NCI-H146 treated with DMSO at 0.1 percent for 48 hours (cell line): ENCODE data around the gene PCDHGA4.
A peak's percentile ranks its signal among the peaks of the same experiment; 100 is the strongest.
"Not testable (repeated sequence)": the region's sequence is repeated elsewhere in the genome, so short reads cannot be mapped to it uniquely, and the experiment has no call there.

Experiments used
- DNase-seq: peaks from one replicate; lab custom pipeline; 2025; ENCODE audit not compliant: unreplicated experiment; lab: John Stamatoyannopoulos, UW

Gene PCDHGA4

GRCh38 chr5:141346017-141346416, 8.8 kb upstream of the PCDHGA4 start:
- DNase-seq = not testable (repeated sequence)

GRCh38 chr5:141349917-141350619, 4.8 kb upstream of the PCDHGA4 start, which contains the start of gene PCDHGB1:
PCDHGB1 (plus strand) TSS chr5:141350099; CDS start chr5:141350261, 162 bp downstream.
- DNase-seq = peak; percentile 50

- DNase-seq = no peak
Measured at GRCh38 chr5:141351591-141351990, 3.2 kb upstream of the PCDHGA4 start.

GRCh38 chr5:141355641-141356040, 820 bp downstream of the PCDHGA4 start:
- DNase-seq = no peak

- no peak for DNase-seq
Measured at GRCh38 chr5:141356133-141356532, 1.3 kb downstream of the PCDHGA4 start.

DNA sequence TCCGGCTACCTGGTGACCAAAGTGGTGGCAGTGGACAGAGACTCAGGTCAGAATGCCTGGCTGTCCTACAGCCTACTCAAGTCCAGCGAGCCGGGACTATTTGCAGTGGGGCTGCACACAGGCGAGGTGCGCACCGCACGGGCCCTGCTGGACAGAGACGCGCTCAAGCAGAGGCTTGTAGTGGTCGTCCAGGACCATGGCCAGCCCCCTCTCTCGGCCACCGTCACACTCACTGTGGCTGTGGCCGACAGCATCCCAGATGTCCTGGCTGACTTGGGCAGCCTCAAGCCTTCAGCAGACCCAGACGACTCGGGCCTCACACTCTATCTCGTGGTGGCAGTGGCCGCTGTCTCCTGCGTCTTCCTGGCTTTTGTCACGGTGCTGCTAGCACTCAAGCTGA, 2.1 kb downstream of the PCDHGA4 start:
- DNase-seq = no peak

GRCh38 chr5:141359790-141360426, 5.1 kb downstream of the PCDHGA4 start, which contains the start of gene PCDHGB2:
PCDHGB2 (plus strand) TSS chr5:141359994; CDS start chr5:141360136, 142 bp downstream.
- DNase-seq = no peak

DNA sequence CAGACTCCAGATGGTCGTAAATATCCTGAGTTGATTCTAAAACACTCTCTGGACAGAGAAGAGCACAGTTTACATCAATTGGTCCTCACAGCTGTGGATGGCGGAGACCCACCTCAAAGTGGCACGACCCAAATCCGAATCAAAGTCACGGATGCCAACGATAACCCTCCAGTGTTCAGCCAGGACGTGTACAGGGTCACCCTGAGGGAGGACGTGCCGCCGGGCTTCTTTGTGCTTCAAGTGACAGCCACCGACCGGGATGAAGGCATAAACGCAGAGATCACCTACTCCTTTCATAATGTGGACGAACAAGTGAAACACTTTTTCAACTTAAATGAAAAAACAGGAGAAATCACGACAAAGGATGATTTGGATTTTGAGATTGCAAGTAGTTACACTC, 5.9 kb downstream of the PCDHGA4 start:
- DNase-seq = no peak

DNA sequence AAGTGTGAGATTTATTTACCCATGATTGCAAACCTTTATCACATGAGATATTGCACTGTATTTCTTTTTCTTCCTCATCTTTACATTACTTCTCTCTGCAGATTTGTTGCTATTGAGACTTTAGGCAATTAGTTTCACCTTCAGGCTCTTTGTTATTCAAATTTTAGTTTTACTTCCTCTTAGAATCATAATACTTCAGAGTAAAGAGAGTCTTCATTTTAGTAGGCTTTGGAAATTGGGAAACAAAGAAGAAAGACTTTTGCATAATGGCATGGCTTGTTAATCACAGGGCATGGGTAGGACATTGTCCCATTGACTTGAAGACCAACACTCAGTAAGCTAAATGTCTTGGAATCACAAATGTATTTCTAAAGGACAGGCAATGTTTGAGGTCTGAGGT, 7.9 kb downstream of the PCDHGA4 start:
- DNase-seq = no peak

DNA sequence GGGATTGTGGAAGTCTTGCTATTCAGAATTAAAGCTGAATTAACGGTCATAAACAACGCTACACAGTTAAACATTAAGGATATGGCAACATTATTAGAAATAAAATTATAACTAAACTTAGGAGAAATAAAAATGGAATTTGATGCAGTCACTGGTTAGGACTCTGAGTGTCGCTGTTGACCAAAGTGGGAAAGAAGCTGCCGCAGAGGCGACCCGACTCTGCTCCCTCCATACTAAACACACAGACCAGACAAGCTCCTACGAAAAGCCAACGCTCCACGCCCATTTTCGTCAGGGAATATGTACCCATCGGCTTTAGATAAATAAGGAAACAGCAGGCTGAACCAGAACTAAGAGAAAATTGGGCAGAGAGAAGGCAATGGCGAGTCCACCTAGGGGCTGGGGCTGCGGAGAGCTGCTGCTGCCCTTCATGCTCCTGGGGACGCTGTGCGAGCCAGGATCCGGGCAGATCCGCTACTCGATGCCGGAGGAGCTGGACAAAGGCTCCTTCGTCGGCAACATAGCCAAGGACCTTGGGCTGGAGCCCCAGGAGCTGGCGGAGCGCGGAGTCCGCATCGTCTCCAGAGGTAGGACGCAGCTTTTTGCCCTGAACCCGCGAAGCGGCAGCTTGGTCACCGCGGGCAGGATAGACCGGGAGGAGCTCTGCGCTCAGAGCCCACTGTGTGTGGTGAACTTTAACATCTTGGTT, 9.3 kb downstream of the PCDHGA4 start, which contains the start of gene PCDHGA5:
Gene PCDHGA5, plus strand, starts transcription at position 211 of the 709 bp plus-strand sequence. Its CDS starts 169 bp downstream, at position 380.
- DNase-seq = no peak

- no peak for DNase-seq
Measured at GRCh38 chr5:141366016-141366896, 11.4 kb downstream of the PCDHGA4 start.

DNA sequence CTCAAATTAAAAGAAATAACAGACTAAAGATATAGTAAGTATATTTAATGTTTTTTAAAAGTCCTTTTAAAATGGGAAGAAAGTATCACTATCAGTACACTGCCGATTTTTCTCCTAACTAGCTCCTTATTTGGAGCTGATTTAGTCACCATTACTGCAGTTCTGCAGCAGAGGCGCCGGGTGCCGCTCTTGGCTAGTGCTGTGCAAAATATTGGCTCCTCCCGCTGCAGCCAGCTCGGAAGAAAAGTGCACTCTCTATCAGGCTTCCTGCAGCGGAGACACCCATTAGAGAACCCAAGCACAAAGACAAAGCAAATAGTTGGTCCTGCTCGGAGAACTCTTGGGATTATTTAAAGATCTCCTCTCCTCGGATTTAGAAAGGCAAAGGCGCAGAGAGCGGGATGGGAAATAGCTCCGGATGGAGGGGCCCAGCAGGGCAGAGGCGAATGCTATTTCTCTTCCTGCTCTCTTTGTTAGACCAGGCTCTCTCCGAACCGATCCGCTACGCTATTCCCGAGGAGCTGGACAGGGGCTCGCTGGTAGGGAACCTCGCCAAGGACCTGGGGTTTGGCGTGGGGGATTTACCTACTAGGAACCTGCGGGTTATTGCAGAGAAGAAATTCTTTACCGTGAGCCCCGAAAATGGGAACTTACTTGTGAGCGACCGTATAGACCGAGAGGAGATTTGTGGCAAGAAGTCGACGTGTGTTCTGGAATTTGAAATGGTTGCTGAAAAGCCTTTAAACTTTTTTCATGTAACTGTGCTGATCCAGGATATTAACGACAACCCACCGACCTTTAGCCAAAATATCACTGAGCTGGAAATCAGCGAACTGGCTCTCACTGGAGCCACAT, 15.4 kb downstream of the PCDHGA4 start, which contains the start of gene PCDHGB3:
Gene PCDHGB3, plus strand, starts transcription at position 249 of the 855 bp plus-strand sequence. Its CDS starts 153 bp downstream, at position 402.
- DNase-seq = no peak

DNA sequence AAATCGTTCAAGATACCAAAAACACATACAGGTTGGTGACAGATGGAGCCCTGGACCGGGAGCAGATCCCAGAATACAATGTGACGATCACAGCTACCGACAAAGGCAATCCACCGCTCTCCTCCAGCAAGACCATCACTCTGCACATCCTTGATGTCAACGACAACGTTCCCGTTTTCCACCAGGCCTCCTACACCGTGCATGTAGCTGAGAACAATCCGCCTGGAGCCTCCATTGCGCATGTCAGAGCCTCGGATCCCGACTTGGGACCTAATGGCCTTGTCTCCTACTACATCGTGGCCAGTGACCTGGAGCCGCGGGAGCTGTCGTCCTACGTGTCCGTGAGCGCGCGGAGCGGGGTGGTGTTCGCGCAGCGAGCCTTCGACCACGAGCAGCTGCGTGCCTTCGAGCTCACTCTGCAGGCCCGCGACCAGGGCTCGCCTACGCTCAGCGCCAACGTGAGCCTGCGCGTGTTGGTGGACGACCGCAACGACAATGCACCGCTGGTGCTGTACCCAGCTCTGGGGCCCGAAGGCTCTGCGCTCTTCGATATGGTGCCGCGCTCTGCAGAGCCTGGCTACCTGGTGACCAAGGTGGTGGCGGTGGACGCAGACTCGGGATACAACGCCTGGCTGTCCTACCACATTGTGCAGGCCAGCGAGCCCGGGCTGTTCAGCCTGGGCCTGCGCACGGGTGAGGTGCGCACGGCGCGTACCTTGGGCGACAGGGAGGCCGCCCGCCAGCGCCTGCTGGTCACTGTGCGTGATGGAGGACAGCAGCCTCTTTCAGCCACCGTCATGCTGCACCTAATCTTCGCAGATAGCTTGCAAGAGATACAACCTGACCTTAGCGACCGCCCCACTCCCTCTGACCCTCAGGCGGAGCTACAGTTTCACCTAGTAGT, 17.0 kb downstream of the PCDHGA4 start:
- DNase-seq = no peak

DNA sequence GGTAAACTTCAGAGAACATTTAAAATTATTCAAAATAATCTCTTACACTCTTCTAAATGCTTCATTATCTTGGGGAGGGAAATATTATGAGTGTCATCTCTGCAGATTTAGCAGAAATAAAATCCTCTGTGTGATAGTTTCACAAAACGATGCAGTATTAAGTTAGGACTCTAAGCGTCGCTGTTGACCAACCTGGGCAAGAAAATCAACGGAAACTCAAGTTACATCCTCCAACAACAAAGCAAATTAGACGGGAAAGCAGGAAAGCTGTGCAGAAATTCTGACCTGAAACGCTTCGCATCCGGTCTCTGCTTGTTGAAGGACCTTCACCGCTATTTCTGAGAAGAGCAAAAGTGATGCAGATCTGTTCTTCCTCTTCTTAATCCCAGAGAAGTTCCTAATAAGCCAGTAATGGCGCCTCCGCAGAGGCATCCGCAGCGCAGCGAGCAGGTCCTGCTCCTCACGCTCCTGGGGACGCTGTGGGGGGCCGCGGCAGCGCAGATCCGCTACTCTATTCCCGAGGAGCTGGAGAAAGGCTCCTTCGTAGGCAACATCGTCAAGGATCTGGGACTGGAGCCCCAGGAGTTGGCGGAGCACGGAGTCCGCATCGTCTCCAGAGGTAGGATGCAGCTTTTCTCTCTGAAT, 19.0 kb downstream of the PCDHGA4 start, which contains the start of gene PCDHGA6:
Gene PCDHGA6, plus strand, starts transcription at position 219 of the 645 bp plus-strand sequence. Its CDS starts 193 bp downstream, at position 412.
- no peak for DNase-seq

DNA sequence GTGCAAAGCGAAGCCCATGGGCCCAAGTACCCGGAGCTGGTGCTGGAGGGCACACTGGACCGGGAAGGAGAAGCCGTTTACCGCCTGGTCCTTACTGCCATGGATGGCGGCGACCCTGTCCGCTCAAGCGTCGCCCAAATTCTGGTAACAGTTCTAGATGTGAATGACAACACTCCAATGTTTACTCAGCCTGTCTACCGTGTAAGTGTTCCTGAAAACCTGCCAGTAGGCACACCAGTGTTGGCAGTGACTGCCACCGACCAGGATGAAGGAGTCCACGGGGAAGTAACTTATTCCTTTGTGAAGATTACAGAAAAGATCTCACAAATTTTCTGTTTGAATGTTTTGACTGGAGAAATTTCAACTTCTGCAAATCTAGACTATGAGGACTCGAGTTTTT, 19.8 kb downstream of the PCDHGA4 start:
- DNase-seq = no peak

- not testable (repeated sequence) for DNase-seq
Measured at GRCh38 chr5:141375444-141376155, 20.8 kb downstream of the PCDHGA4 start.
